Measurements from ENCODE around the gene IRS4. TPM values are rescaled to one million over a fixed set of nuclear protein-coding genes. Genes with fewer than 3 reads are reported as not detected.

IRS4 gene
- total RNA-seq = 1 to 10 TPM in 1 of 2 donors, under 1 TPM in 1; 0.57 to 1.3 TPM

DNA sequence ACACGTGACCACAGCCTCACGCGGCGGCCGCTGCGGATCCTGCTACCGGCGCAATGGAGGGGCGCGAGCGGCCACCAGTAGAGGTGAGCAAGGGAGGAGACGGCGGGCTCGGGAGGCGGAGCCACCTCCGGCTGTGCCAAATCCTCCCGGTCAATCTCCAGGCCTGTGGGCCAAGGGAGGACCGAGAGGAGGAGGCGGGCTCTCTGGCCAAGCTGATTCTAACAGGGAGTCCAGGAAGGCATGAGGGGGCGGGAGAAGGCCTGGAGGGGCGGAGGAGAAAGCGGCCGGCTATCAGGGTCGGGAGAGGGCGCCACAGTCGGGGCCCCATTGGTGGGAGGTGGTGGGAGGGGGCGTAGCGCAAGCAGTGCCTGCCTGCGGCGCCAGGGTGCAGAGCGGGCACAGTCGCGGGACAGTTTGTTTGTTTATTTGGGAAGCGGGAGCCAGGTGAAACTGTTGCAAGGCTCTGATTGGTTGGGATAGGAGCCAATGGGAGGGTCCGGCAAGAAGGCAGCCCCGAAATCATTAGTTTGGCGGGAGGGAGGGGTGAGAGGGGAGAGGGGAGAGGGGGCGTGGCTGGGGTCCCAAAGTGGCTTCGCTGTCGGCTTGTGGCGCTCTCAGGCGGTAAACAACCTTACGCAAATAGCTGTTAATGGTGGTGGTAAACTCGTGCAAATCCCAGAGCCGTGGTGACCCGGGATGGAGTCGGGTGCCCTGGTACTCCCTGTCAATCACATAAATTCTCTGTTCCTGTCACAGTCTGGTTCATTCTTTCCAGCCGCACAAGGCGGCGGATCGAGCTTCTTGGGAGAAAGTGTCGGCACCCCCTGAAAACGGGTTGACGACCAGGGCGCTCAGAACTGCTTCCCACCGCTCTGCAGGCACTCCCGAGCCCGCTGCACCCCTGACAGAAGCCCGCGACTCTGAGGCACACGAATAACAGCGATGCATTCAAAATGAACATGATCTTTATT lies at the start of gene IRS4:
Gene IRS4, minus strand, starts transcription at position 55 of the 971 bp plus-strand sequence.
- no peak for TF ChIP-seq POLR2AphosphoS5 (IDR thresholded peaks at IDR 0.05)
- TF ChIP-seq, protein P1, sequence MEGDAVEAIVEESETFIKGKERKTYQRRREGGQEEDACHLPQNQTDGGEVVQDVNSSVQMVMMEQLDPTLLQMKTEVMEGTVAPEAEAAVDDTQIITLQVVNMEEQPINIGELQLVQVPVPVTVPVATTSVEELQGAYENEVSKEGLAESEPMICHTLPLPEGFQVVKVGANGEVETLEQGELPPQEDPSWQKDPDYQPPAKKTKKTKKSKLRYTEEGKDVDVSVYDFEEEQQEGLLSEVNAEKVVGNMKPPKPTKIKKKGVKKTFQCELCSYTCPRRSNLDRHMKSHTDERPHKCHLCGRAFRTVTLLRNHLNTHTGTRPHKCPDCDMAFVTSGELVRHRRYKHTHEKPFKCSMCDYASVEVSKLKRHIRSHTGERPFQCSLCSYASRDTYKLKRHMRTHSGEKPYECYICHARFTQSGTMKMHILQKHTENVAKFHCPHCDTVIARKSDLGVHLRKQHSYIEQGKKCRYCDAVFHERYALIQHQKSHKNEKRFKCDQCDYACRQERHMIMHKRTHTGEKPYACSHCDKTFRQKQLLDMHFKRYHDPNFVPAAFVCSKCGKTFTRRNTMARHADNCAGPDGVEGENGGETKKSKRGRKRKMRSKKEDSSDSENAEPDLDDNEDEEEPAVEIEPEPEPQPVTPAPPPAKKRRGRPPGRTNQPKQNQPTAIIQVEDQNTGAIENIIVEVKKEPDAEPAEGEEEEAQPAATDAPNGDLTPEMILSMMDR (IDR thresholded peaks at IDR 0.05) = peak in 1 of 4 experiments; percentile 11
- Histone ChIP-seq H3K27me3 (replicated peaks; ENCODE audit: insufficient read depth) (no peaks in the 10 kb centered on the region), H3K27ac (peak within 1 kb of the TSS in 1 of 2 donors; percentile 36), H3K4me1 (replicated peaks) (no peaks in the 10 kb centered on the region), H3K36me3 (no peaks in the 10 kb centered on the region), H3K9me3 (no peaks in the 10 kb centered on the region), H3K4me3 (peak within 1 kb of the TSS; percentile 29 to 38)
- intact Hi-C loops (cut with DNase I) = no loop called here
- DNase-seq (ENCODE audit: low spot score) = peak; percentile 15
- WGBS = 4% methylated on average over 18 of the region's 62 CpGs

DNA sequence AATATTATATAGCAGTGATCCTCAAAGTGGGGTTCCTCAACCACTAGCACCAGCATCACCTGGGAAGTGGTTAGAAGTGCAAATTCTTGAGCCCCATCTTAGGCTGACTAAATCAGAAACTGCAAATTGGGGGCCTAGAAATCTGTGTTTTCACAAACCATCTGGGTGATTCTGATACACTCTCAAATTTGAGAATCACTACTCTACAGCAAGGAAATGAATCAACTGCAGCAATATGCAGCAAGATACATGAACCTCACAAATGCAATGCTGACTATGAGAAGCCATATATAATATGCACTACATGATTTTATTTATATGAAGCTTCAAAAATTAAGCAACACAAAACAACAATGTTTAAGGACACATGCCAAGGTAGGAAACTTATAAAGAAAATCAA lies 36.2 kb upstream of the IRS4 start:
- Histone ChIP-seq H3K4me1 (replicated peaks) (no peaks in the 10 kb centered on the region), H3K36me3 (no peaks in the 10 kb centered on the region), H3K27ac (no peak overlapping the region), H3K9me3 (no peaks in the 10 kb centered on the region), H3K27me3 (replicated peaks; ENCODE audit: insufficient read depth) (no peaks in the 10 kb centered on the region), H3K4me3 (no peak overlapping the region)
- intact Hi-C loops (cut with DNase I) = no loop called here
- no peak for DNase-seq (ENCODE audit: low spot score)
- TF ChIP-seq POLR2AphosphoS5 (IDR thresholded peaks at IDR 0.05) (no peak), POLR2A (IDR thresholded peaks at IDR 0.05) (no peak)
- TF ChIP-seq, protein P1 (IDR thresholded peaks at IDR 0.05) = no peak

DNA sequence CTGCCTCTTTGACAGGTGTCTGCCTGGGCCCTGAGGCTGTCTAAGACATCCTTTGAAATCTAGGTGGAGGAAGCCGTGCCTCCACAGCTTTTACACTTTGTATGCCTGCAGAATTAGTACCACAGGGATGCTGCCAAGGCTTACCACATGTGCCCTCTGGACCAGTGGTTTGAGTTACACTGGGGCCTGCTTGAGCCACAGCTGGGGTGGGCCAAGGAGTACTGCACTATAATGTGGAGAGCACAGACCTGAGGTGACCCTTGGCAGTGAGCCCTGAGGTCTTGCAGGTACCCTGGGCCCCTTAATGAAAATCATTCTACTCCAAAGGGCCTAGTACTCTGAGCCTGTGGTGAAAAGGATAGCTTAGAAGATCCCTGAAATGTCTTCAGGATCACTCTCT lies 27.2 kb upstream of the IRS4 start:
- no peaks in the 10 kb centered on the region for H3K27me3 ChIP-seq (replicated peaks; ENCODE audit: insufficient read depth)
- no peak overlapping the region for H3K27ac ChIP-seq
- 90% methylated on average over 1 of the region's 1 CpG for WGBS
- DNase-seq (ENCODE audit: low spot score) = no peak
- no peaks in the 10 kb centered on the region for H3K9me3 ChIP-seq
- TF ChIP-seq POLR2A (IDR thresholded peaks at IDR 0.05) = no peak
- TF ChIP-seq, protein P1 (IDR thresholded peaks at IDR 0.05) = no peak
- TF ChIP-seq POLR2AphosphoS5 (IDR thresholded peaks at IDR 0.05) = no peak
- intact Hi-C loops (cut with DNase I) = no loop called here
- H3K36me3 ChIP-seq = no peaks in the 10 kb centered on the region
- H3K4me1 ChIP-seq (replicated peaks) = no peaks in the 10 kb centered on the region
- no peak overlapping the region for H3K4me3 ChIP-seq

DNA sequence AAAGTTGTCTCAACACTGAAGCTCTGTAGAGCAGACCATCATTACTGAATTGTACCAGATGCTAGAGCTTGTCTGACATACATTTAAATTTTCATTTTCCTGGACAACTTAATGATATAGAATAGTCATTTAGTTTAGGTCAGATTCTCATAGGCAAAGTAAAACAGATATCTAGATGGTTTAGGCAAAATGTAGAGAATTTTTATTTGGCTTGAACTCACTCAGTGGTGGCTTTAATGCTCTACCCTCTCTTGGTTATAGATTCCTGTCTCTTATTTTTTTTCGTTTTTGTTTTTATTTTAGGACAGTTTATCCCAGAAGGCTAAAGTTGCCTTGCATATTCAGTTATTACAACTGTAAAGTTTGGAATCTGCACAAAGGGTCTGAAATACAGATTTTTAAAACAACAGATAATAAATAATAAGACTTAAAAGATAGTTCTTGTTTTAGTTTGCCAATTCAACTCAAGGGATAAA lies 4.0 kb upstream of the IRS4 start:
- H3K4me3 ChIP-seq = no peak overlapping the region
- H3K27ac ChIP-seq = no peak overlapping the region
- no peaks in the 10 kb centered on the region for H3K36me3 ChIP-seq
- H3K27me3 ChIP-seq (replicated peaks; ENCODE audit: insufficient read depth) = no peaks in the 10 kb centered on the region
- intact Hi-C loops (cut with DNase I) = no loop called here
- no peak for DNase-seq (ENCODE audit: low spot score)
- 83% methylated on average over 1 of the region's 1 CpG for WGBS
- no peak for TF ChIP-seq POLR2A (IDR thresholded peaks at IDR 0.05)
- TF ChIP-seq, protein P1 (IDR thresholded peaks at IDR 0.05) = no peak
- no peak for TF ChIP-seq POLR2AphosphoS5 (IDR thresholded peaks at IDR 0.05)
- H3K4me1 ChIP-seq (replicated peaks) = no peaks in the 10 kb centered on the region
- no peaks in the 10 kb centered on the region for H3K9me3 ChIP-seq
